GM19463 (cell line): Measurements from ENCODE around the gene WWOX.

Experiments
- ATAC-seq: cut with Tn5 transposase; IDR thresholded peaks from one replicate; pipeline ENCODE4 v1.9.1; 2021; ENCODE audit warnings: mild to moderate bottlenecking, moderate library complexity; ENCODE audit not compliant: unreplicated experiment

The WWOX gene

GRCh38 chr16:78292086-78292843, 192.8 kb downstream of the WWOX start:
- ATAC-seq = no peak

GRCh38 chr16:78292844-78293380, 193.5 kb downstream of the WWOX start:
- no peak for ATAC-seq

GRCh38 chr16:78294538-78295225, 195.2 kb downstream of the WWOX start:
- ATAC-seq = no peak

GRCh38 chr16:78297066-78297666, 197.7 kb downstream of the WWOX start:
- ATAC-seq = no peak

- no peak for ATAC-seq
These were observed 199.5 kb downstream of the WWOX start for GRCh38 chr16:78298986-78299385.

- ATAC-seq = no peak
These were observed 201.0 kb downstream of the WWOX start for GRCh38 chr16:78300469-78300868.

- ATAC-seq = no peak
These were observed 204.5 kb downstream of the WWOX start for GRCh38 chr16:78303946-78304345.

GRCh38 chr16:78306361-78306760, 206.9 kb downstream of the WWOX start:
- ATAC-seq = no peak

- ATAC-seq = no peak
These were observed 208.5 kb downstream of the WWOX start for GRCh38 chr16:78307824-78308528.

- no peak for ATAC-seq
These were observed 210.3 kb downstream of the WWOX start for GRCh38 chr16:78309763-78310162.

GRCh38 chr16:78310196-78310595, 210.7 kb downstream of the WWOX start:
- no peak for ATAC-seq

GRCh38 chr16:78310990-78311561, 211.6 kb downstream of the WWOX start:
- no peak for ATAC-seq

GRCh38 chr16:78311831-78312230, 212.4 kb downstream of the WWOX start:
- no peak for ATAC-seq

- ATAC-seq = no peak
These were observed 218.2 kb downstream of the WWOX start for GRCh38 chr16:78317564-78318240.

- ATAC-seq = no peak
These were observed 222.3 kb downstream of the WWOX start for GRCh38 chr16:78321620-78322360.

- ATAC-seq = no peak
These were observed 223.9 kb downstream of the WWOX start for GRCh38 chr16:78323315-78323714.

GRCh38 chr16:78324649-78325285, 225.3 kb downstream of the WWOX start:
- no peak for ATAC-seq

- no peak for ATAC-seq
These were observed 226.3 kb downstream of the WWOX start for GRCh38 chr16:78325468-78326352.
